HEK293 (cell line): Measurements from ENCODE around the gene GNAI1.

Source experiments
- CTCF ChIA-PET: fragments of 350-600 bp; formaldehyde crosslinking; extraction: SDS; loops from one replicate; lab custom pipeline; 2021; ENCODE audit warnings: antibody characterized with exemption; lab: Yijun Ruan, JAX
- POLR2A ChIA-PET: fragments of 300-600 bp; formaldehyde crosslinking; extraction: SDS; loops from one replicate; lab custom pipeline; 2020; ENCODE audit warnings: antibody characterized with exemption, inconsistent platforms; lab: Yijun Ruan, JAX
- H3K27ac ChIP-seq: fragments of 200-500 bp; sonication (Bioruptor generic); 2 replicates; pipeline ENCODE4 v1.5.1; 2014; ENCODE audit warnings: low read depth, low read length, control low read depth, inconsistent platforms; ENCODE audit errors: extremely low read depth
- H3K36me3 ChIP-seq, 2 experiments: fragments of 200-500 bp in 1 of 2; sonication (Bioruptor generic) in 1 of 2; 1 replicate in 1 of 2; 2 replicates in 1 of 2; pipeline ENCODE4 v1.5.1; 2014 to 2017; ENCODE audit warnings: inconsistent platforms in 2 of 2, low read length in 2 of 2; ENCODE audit not compliant: control insufficient read depth in 2 of 2, insufficient read depth in 1 of 2
- H3K4me1 ChIP-seq: fragments of 200-500 bp; sonication (Bioruptor generic); 2 replicates; pipeline ENCODE4 v1.5.1; 2014; ENCODE audit warnings: mild to moderate bottlenecking, low read length, inconsistent platforms; ENCODE audit not compliant: control insufficient read depth, insufficient read depth
- H3K4me3 ChIP-seq: 2 replicates; pipeline ENCODE4 v1.5.1; 2011; ENCODE audit warnings: low read depth, mild to moderate bottlenecking, control low read depth, low read length, moderate library complexity
- H3K9me3 ChIP-seq: fragments of 200-500 bp; sonication (Bioruptor generic); 2 replicates; pipeline ENCODE4 v1.5.1; 2014; ENCODE audit warnings: low read depth, low read length, inconsistent platforms; ENCODE audit not compliant: control insufficient read depth, insufficient read depth
- KLF16 ChIP-seq: fragments of 450-650 bp; formaldehyde crosslinking; IDR thresholded peaks from 2 replicates; pipeline ENCODE4 v1.5.1; 2017; ENCODE audit warnings: missing biosample characterization, missing genetic modification characterization
- PRDM1 ChIP-seq: fragments of 450-650 bp; formaldehyde crosslinking; IDR thresholded peaks from 2 replicates; pipeline ENCODE4; 2016; ENCODE audit warnings: missing biosample characterization, missing genetic modification characterization
- REPIN1 ChIP-seq: fragments of 450-650 bp; formaldehyde crosslinking; IDR thresholded peaks from 2 replicates; pipeline ENCODE4 v1.5.1; 2017; ENCODE audit warnings: missing biosample characterization, missing genetic modification characterization, low read depth
- SALL2 ChIP-seq: fragments of 450-650 bp; formaldehyde crosslinking; IDR thresholded peaks from 2 replicates; pipeline ENCODE4 v1.5.0; 2017; ENCODE audit warnings: missing biosample characterization, mild to moderate bottlenecking, missing genetic modification characterization, borderline replicate concordance
- WT1 ChIP-seq: fragments of 450-650 bp; formaldehyde crosslinking; IDR thresholded peaks from 2 replicates; pipeline ENCODE4 v1.5.1; 2016; ENCODE audit warnings: missing biosample characterization, missing genetic modification characterization
- ZFP37 ChIP-seq: fragments of 450-650 bp; formaldehyde crosslinking; IDR thresholded peaks from 2 replicates; pipeline ENCODE4 v1.5.1; 2016; ENCODE audit warnings: missing biosample characterization, missing genetic modification characterization
- ZNF214 ChIP-seq: fragments of 450-650 bp; formaldehyde crosslinking; IDR thresholded peaks from 2 replicates; pipeline ENCODE4 v1.5.1; 2017; ENCODE audit warnings: missing biosample characterization, mild to moderate bottlenecking, missing genetic modification characterization, borderline replicate concordance
- ZNF350 ChIP-seq: fragments of 450-650 bp; formaldehyde crosslinking; IDR thresholded peaks from 2 replicates; pipeline ENCODE4 v1.5.0; 2017; ENCODE audit warnings: missing biosample characterization, mild to moderate bottlenecking, missing genetic modification characterization
- ZNF404 ChIP-seq: fragments of 450-650 bp; formaldehyde crosslinking; IDR thresholded peaks from 2 replicates; pipeline ENCODE4 v1.5.1; 2017; ENCODE audit warnings: missing biosample characterization, missing genetic modification characterization
- ZNF426 ChIP-seq: fragments of 450-650 bp; formaldehyde crosslinking; IDR thresholded peaks from 2 replicates; pipeline ENCODE4 v1.5.1; 2017; ENCODE audit warnings: missing biosample characterization, missing genetic modification characterization, mild to moderate bottlenecking, inconsistent platforms, moderate library complexity
- ZNF48 ChIP-seq: fragments of 450-650 bp; formaldehyde crosslinking; IDR thresholded peaks from 2 replicates; pipeline ENCODE4 v1.5.1; 2016; ENCODE audit warnings: missing biosample characterization, missing genetic modification characterization
- ZNF548 ChIP-seq: fragments of 450-650 bp; formaldehyde crosslinking; IDR thresholded peaks from 2 replicates; pipeline ENCODE4 v1.5.1; 2016; ENCODE audit warnings: missing biosample characterization, missing genetic modification characterization
- ZNF561 ChIP-seq: fragments of 450-650 bp; IDR thresholded peaks from 2 replicates; pipeline ENCODE4 v1.5.1; 2018; ENCODE audit warnings: missing biosample characterization, missing genetic modification characterization, borderline replicate concordance
- ZNF600 ChIP-seq: fragments of 450-650 bp; formaldehyde crosslinking; IDR thresholded peaks from 2 replicates; pipeline ENCODE4 v1.5.1; 2016; ENCODE audit warnings: missing biosample characterization, missing genetic modification characterization
- ZNF677 ChIP-seq: fragments of 450-650 bp; IDR thresholded peaks from 2 replicates; pipeline ENCODE4 v1.5.0; 2018; ENCODE audit warnings: missing biosample characterization, mild to moderate bottlenecking, missing genetic modification characterization, moderate library complexity
- ZNF830 ChIP-seq: fragments of 450-650 bp; IDR thresholded peaks from 2 replicates; pipeline ENCODE4 v1.5.0; 2018; ENCODE audit warnings: missing biosample characterization, missing genetic modification characterization, low read depth, mild to moderate bottlenecking, moderate library complexity
- TF ChIP-seq, protein P1 (sequence below): fragments of 450-650 bp; formaldehyde crosslinking; IDR thresholded peaks from 2 replicates; pipeline ENCODE4 v1.5.1; 2016; ENCODE audit warnings: missing biosample characterization, missing genetic modification characterization
- TF ChIP-seq, protein P2 (sequence below): fragments of 450-650 bp; formaldehyde crosslinking; IDR thresholded peaks from 2 replicates; pipeline ENCODE4 v1.5.1; 2016; ENCODE audit warnings: missing biosample characterization, missing genetic modification characterization
- TF ChIP-seq, protein P3 (sequence below): fragments of 450-650 bp; IDR thresholded peaks from 2 replicates; pipeline ENCODE4 v1.5.1; 2018; ENCODE audit warnings: missing biosample characterization, missing genetic modification characterization

GNAI1 gene

DNA sequence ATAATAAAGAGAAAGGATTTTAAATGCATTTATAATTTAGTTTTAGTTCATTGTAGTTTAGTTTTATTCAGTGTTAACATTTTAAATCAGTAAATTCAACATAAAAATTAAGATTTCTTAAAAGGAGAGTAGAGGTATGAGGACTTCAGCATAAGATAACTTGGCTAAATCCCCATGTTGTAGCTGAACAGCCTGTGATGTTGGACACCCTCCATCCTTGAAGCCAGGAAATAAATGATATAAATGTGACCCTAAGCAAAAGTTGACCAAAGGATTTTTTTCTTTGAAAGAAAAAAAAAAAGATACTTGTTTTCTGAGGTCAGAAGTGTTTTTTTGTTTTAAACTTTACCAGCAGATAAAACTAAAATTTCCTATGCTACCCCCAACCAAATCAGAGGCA, 48.7 kb downstream of the GNAI1 start:
- H3K9me3 ChIP-seq: no peaks in the 10 kb centered on the region
- H3K27ac ChIP-seq: no peak overlapping the region
- ChIA-PET POLR2A (no interaction called here), CTCF (no interaction called here)
- H3K4me3 ChIP-seq: no peak overlapping the region
- H3K4me1 ChIP-seq: peaks cover 7% of the 10 kb centered on the region; the same call in 1 of the 2 replicates
- TF ChIP-seq, protein P1, sequence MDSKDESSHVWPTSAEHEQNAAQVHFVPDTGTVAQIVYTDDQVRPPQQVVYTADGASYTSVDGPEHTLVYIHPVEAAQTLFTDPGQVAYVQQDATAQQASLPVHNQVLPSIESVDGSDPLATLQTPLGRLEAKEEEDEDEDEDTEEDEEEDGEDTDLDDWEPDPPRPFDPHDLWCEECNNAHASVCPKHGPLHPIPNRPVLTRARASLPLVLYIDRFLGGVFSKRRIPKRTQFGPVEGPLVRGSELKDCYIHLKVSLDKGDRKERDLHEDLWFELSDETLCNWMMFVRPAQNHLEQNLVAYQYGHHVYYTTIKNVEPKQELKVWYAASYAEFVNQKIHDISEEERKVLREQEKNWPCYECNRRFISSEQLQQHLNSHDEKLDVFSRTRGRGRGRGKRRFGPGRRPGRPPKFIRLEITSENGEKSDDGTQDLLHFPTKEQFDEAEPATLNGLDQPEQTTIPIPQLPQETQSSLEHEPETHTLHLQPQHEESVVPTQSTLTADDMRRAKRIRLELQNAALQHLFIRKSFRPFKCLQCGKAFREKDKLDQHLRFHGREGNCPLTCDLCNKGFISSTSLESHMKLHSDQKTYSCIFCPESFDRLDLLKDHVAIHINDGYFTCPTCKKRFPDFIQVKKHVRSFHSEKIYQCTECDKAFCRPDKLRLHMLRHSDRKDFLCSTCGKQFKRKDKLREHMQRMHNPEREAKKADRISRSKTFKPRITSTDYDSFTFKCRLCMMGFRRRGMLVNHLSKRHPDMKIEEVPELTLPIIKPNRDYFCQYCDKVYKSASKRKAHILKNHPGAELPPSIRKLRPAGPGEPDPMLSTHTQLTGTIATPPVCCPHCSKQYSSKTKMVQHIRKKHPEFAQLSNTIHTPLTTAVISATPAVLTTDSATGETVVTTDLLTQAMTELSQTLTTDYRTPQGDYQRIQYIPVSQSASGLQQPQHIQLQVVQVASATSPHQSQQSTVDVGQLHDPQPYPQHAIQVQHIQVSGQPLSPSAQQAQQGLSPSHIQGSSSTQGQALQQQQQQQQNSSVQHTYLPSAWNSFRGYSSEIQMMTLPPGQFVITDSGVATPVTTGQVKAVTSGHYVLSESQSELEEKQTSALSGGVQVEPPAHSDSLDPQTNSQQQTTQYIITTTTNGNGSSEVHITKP: no peak
- TF ChIP-seq ZNF830 (tag by site-specific recombination) (no peak), PRDM1 (tag by site-specific recombination) (no peak), ZNF548 (tag by site-specific recombination) (no peak), ZNF426 (tag by site-specific recombination) (no peak), SALL2 (no peak), ZNF561 (tag by site-specific recombination) (no peak), ZNF48 (tag by site-specific recombination) (no peak), REPIN1 (tag by site-specific recombination) (no peak), ZNF350 (no peak), ZFP37 (tag by site-specific recombination) (no peak), ZNF404 (tag by site-specific recombination) (no peak)
- TF ChIP-seq, protein P2, sequence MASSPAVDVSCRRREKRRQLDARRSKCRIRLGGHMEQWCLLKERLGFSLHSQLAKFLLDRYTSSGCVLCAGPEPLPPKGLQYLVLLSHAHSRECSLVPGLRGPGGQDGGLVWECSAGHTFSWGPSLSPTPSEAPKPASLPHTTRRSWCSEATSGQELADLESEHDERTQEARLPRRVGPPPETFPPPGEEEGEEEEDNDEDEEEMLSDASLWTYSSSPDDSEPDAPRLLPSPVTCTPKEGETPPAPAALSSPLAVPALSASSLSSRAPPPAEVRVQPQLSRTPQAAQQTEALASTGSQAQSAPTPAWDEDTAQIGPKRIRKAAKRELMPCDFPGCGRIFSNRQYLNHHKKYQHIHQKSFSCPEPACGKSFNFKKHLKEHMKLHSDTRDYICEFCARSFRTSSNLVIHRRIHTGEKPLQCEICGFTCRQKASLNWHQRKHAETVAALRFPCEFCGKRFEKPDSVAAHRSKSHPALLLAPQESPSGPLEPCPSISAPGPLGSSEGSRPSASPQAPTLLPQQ: no peak
- H3K36me3 ChIP-seq: no peaks in the 10 kb centered on the region

GRCh38 chr7:80183900-80184685, 49.5 kb downstream of the GNAI1 start:
- no peak for TF ChIP-seq ZNF214
- TF ChIP-seq ZNF600: no peak
- TF ChIP-seq, protein P3, sequence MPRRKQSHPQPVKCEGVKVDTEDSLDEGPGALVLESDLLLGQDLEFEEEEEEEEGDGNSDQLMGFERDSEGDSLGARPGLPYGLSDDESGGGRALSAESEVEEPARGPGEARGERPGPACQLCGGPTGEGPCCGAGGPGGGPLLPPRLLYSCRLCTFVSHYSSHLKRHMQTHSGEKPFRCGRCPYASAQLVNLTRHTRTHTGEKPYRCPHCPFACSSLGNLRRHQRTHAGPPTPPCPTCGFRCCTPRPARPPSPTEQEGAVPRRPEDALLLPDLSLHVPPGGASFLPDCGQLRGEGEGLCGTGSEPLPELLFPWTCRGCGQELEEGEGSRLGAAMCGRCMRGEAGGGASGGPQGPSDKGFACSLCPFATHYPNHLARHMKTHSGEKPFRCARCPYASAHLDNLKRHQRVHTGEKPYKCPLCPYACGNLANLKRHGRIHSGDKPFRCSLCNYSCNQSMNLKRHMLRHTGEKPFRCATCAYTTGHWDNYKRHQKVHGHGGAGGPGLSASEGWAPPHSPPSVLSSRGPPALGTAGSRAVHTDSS (tag by site-specific recombination): no peak
- TF ChIP-seq, protein P1: no peak
- TF ChIP-seq KLF16 (tag by site-specific recombination): no peak
- no peak for TF ChIP-seq ZNF830 (tag by site-specific recombination)
- no peak for TF ChIP-seq WT1
- TF ChIP-seq ZNF677 (tag by site-specific recombination): no peak
- Histone ChIP-seq H3K4me3 (no peak overlapping the region), H3K27ac (no peak overlapping the region), H3K9me3 (no peaks in the 10 kb centered on the region), H3K4me1 (peaks cover 7% of the 10 kb centered on the region; the same call in 1 of the 2 replicates), H3K36me3 (no peaks in the 10 kb centered on the region)
- CTCF ChIA-PET: interaction anchor here (1.6 kb wide), 1 partner anchor 13 kb away, joined by 5 read pairs; no protein-coding TSS in a partner anchor
- POLR2A ChIA-PET: no interaction called here
